Putamen (tissue), 1 donor: ENCODE results near the gene NCOA3.
"Not testable (repeated sequence)": the region's sequence is repeated elsewhere in the genome, so short reads cannot be mapped to it uniquely, and the experiment has no call there.

Experiments
- DNase-seq: peaks from one replicate; pipeline ENCODE4 v3.0.0-alpha.2; 2016; ENCODE audit warnings: low spot score

Gene NCOA3

GRCh38 chr20:47501482-47502270 is at the start of gene NCOA3:
NCOA3 (plus strand) TSS chr20:47501887; CDS start chr20:47622248, 120,361 bp downstream.
- DNase-seq = peak; percentile 91

GRCh38 chr20:47452736-47453161 is 48.9 kb upstream of the NCOA3 start:
- no peak for DNase-seq

- no peak for DNase-seq
Observed at GRCh38 chr20:47453167-47453782, 48.4 kb upstream of the NCOA3 start.

- DNase-seq = no peak
Observed at GRCh38 chr20:47454298-47455132, 47.2 kb upstream of the NCOA3 start.

GRCh38 chr20:47455133-47456040 is 46.3 kb upstream of the NCOA3 start:
- no peak for DNase-seq

- no peak for DNase-seq
Observed at GRCh38 chr20:47456041-47456537, 45.6 kb upstream of the NCOA3 start.

GRCh38 chr20:47456952-47457724 is 44.5 kb upstream of the NCOA3 start:
- DNase-seq = no peak

DNA sequence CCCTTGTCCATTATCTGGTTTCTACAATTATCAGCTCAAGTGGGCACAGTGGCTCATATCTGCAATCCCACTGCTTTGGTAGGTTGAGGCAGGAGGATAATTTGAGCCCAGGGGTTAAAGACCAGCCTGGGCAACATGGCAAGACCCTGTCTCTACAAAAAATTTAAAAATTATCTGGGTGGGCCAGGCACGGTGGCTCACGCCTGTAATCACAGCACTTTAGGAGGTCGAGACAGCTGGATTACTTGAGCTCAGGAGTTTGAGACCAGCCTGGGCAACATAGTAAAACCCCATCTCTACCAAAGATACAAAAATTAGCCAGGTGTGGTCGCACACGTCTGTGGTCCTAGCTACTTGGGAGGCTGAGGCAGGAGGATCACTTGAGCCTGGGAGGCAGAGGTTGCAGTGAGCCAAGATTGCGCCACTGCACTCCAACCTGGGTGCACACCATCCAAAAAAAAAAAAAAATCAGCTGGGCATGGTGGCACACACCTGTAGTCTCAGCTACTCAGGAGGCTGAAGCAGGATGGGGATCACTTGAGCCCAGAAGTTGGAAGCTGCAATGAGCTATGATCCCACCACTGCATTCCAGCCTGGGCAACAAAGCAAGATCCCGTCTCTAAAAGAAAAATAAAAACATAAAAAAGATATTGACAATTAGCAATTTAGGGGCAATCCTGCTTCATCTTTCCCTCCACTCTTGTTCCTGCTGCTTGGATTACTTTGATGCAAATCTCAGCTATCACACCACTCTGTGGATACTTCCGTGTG is 43.2 kb upstream of the NCOA3 start:
- DNase-seq = not testable (repeated sequence)

- no peak for DNase-seq
Observed at GRCh38 chr20:47459344-47460073, 42.2 kb upstream of the NCOA3 start.

- DNase-seq = not testable (repeated sequence)
Observed at GRCh38 chr20:47460761-47461112, 41.0 kb upstream of the NCOA3 start.

- no peak for DNase-seq
Observed at GRCh38 chr20:47461120-47461685, 40.5 kb upstream of the NCOA3 start.

GRCh38 chr20:47461906-47462305 is 39.8 kb upstream of the NCOA3 start:
- DNase-seq = not testable (repeated sequence)

- DNase-seq = no peak
Observed at GRCh38 chr20:47464380-47465101, 37.1 kb upstream of the NCOA3 start.

GRCh38 chr20:47465335-47466090 is 36.2 kb upstream of the NCOA3 start:
- DNase-seq = no peak

DNA sequence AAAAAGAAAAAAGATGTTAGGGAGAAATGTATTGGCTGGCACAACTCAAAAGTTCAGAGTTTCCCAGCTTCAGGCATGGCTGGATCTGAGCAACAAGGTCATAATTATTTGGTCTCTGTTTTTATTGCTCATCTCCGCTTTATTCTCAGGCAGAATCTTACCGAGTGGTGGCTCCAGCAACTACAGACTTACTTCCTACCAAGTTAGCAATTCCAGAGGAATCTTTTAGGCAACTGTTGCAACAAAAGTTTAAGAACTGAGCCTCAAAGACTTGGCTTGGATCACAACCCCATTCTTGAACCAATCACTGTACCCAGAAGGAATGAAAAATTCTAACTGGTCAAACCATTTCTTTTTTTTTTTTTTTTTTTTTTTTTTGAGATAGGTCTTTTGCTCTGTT is 35.5 kb upstream of the NCOA3 start:
- no peak for DNase-seq

DNA sequence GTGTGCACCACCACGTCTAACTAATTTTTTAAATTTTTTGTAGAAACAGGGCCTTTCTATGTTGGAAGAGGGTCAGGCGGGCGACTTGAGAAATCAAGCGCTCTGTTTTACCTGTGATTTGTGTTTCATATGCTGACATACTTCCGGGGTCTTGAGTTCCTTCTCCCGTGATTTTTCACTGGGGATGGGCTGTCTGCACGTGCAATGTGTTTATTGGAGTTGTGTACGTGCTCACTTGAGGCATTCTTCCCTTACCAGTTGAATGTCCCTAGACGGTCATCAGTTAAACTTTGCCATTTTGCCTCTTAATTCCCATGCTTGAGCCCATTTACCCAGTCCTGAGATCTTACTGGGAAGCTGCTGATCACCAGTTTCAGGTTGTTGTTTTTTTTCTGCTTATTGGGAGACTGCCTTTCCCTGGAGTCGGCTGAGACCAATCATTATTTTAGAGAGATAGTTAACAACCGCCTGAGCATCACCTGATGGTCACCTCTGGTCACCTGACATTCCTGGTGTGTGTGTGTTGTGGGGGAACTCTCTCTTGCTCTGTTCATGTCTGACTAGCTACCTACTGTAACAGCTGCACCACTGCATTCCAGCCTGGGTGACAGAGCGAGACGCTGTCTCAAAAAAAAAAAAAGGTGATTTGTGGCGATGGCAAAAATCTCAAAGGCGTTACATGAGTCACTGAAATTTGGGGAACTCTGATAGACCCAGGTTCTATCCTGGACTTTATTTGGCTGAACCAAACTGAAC is 34.8 kb upstream of the NCOA3 start:
- DNase-seq = no peak
